Measurements from ENCODE around the gene ZSCAN5A. TPM values are rescaled to one million over a fixed set of nuclear protein-coding genes. Genes with fewer than 3 reads are reported as not detected.

The ZSCAN5A gene
- total RNA-seq, 4 donors from 2014 or later: 4.7 to 7.9 (median 7.1) TPM

DNA sequence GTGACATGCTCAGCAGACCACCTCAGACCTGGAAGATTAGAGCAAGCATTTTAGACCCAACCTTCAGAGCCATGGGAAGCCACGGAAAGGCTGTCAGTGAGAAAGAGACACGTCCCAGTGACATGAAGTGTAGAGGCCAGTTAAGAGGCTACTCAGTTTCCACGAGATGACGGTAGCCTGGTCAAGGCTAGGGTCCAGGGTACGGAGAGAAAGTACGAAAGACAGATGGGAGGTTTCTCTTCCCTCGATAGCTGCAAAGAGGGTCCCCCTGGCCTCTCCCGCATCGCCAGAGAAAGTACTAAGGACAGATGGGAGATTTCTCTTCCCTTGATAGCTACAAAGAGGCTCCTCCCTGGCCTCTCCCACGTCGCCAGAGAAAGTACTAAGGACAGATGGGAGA, 8.6 kb downstream of the ZSCAN5A start:
- H3K36me3 ChIP-seq: peaks cover 17% of the 10 kb centered on the region
- no peak for DNase-seq (ENCODE audit: low spot score in 2 of 2)

DNA sequence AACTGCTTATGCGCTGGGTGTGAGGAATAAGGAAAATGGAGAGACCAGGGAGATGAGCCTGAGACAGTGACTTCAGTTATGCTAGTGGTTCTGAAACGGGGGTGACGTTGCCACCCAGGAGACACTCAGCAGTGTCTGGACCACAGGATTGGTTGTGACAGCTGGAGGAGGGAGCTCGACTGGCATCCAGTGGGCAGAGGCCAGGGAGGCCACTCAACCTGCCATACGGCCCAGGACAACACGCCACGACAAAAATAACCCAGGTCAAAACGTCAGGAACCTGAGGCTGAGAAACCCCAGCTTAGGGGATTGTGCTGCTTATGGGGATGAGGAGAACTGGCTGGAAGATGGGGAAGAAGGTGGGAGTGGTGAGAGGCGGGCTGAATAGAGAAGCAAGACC, 10.4 kb downstream of the ZSCAN5A start:
- Histone ChIP-seq H3K4me1 (no peaks in the 10 kb centered on the region), H3K36me3 (peaks cover 17% of the 10 kb centered on the region), H3K27me3 (no peaks in the 10 kb centered on the region), H3K4me3 (no peak overlapping the region), H3K27ac (no peak overlapping the region), H3K9me3 (no peaks in the 10 kb centered on the region)
- DNase-seq (ENCODE audit: low spot score in 2 of 2): no peak
- 88% methylated on average over 9 of the region's 9 CpGs for WGBS
- no peak for TF ChIP-seq POLR2A (IDR thresholded peaks at IDR 0.05)
- TF ChIP-seq, protein P1, sequence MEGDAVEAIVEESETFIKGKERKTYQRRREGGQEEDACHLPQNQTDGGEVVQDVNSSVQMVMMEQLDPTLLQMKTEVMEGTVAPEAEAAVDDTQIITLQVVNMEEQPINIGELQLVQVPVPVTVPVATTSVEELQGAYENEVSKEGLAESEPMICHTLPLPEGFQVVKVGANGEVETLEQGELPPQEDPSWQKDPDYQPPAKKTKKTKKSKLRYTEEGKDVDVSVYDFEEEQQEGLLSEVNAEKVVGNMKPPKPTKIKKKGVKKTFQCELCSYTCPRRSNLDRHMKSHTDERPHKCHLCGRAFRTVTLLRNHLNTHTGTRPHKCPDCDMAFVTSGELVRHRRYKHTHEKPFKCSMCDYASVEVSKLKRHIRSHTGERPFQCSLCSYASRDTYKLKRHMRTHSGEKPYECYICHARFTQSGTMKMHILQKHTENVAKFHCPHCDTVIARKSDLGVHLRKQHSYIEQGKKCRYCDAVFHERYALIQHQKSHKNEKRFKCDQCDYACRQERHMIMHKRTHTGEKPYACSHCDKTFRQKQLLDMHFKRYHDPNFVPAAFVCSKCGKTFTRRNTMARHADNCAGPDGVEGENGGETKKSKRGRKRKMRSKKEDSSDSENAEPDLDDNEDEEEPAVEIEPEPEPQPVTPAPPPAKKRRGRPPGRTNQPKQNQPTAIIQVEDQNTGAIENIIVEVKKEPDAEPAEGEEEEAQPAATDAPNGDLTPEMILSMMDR (IDR thresholded peaks at IDR 0.05): no peak
- TF ChIP-seq POLR2AphosphoS5 (IDR thresholded peaks at IDR 0.05): no peak
- TF ChIP-seq EP300 (IDR thresholded peaks at IDR 0.05): no peak

More for the DNA sequence above, 8.6 kb downstream of the ZSCAN5A start:
- H3K4me1 ChIP-seq: peaks cover 3% of the 10 kb centered on the region
- WGBS: 86% methylated on average over 11 of the region's 11 CpGs
- H3K27ac ChIP-seq: no peak overlapping the region
- H3K27me3 ChIP-seq: no peaks in the 10 kb centered on the region
- no peak overlapping the region for H3K4me3 ChIP-seq
- no peak for TF ChIP-seq POLR2AphosphoS5 (IDR thresholded peaks at IDR 0.05)
- no peak for TF ChIP-seq EP300 (IDR thresholded peaks at IDR 0.05)
- no peak for TF ChIP-seq POLR2A (IDR thresholded peaks at IDR 0.05)
- TF ChIP-seq, protein P1 (IDR thresholded peaks at IDR 0.05): no peak
- no peaks in the 10 kb centered on the region for H3K9me3 ChIP-seq

DNA sequence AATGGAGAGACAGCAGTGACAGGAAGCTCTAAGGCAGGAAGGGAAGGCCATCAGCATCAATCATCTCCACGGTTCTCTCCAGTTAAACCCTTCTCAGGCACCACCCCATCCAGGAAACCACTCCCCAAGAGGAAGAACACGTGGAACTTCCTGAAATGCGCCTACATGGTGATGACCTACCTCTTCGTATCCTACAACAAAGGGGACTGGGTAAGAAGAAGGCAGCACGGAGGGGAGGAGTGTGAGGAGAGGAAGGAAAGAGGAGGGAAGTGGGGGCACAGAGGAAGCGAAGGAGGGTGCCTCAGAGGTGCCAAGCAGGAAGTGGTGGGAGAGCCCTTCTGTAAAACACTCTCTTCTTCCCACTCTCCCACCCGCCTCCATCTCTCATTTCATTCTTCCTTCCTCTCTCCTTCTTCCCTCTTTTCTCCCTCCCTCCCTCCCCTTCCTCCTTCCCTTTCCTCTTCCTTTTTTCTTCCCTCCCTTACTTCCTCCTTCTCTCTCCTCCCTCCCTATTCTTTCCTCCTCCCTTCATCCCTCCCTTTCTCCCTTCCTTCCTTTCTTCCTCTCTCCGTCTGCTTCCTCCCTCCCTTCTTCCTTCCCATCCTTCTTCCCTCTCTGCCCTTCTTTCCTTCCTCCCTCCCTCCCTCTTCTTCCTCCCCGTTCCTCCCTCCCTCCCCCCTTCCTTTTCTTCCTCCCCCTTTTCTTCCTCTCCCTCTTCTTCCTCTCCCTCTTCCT, 12.6 kb downstream of the ZSCAN5A start:
- no peak overlapping the region for H3K4me3 ChIP-seq
- H3K36me3 ChIP-seq: peaks cover 17% of the 10 kb centered on the region
- DNase-seq (ENCODE audit: low spot score in 2 of 2): no peak
- H3K27me3 ChIP-seq: no peaks in the 10 kb centered on the region
- no peaks in the 10 kb centered on the region for H3K4me1 ChIP-seq
- H3K9me3 ChIP-seq: no peaks in the 10 kb centered on the region
- no peak for TF ChIP-seq POLR2AphosphoS5 (IDR thresholded peaks at IDR 0.05)
- no peak for TF ChIP-seq EP300 (IDR thresholded peaks at IDR 0.05)
- TF ChIP-seq, protein P1 (IDR thresholded peaks at IDR 0.05): no peak
- H3K27ac ChIP-seq: no peak overlapping the region
- WGBS: 61% methylated on average over 9 of the region's 9 CpGs

DNA sequence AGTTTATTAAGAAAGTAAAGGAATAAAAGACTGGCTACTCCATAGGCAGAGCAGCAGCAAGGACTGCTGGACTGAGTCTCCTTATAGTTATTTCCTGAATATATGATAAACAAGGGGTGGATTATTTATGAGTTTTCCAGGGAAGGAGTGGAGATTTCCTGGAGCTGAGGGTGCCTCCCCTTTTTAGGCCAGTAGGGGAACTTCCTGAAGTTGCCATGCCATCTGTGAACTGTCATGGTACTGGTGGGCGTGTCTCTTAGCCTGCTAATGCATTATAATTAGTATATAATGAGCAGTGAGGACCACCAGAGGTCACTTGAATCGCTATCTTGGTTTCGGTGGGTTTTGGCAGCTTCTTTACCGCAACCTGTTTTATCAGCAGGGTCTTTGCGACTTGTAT, 13.5 kb downstream of the ZSCAN5A start:
- DNase-seq (ENCODE audit: low spot score in 2 of 2): no peak
- Histone ChIP-seq H3K4me1 (peaks cover 2% of the 10 kb centered on the region), H3K27ac (no peak overlapping the region), H3K4me3 (no peak overlapping the region), H3K27me3 (no peaks in the 10 kb centered on the region), H3K9me3 (no peaks in the 10 kb centered on the region), H3K36me3 (peaks cover 17% of the 10 kb centered on the region)
- TF ChIP-seq POLR2A (IDR thresholded peaks at IDR 0.05) (no peak), EP300 (IDR thresholded peaks at IDR 0.05) (no peak), POLR2AphosphoS5 (IDR thresholded peaks at IDR 0.05) (no peak)
- TF ChIP-seq, protein P1 (IDR thresholded peaks at IDR 0.05): no peak
- 89% methylated on average over 5 of the region's 5 CpGs for WGBS

DNA sequence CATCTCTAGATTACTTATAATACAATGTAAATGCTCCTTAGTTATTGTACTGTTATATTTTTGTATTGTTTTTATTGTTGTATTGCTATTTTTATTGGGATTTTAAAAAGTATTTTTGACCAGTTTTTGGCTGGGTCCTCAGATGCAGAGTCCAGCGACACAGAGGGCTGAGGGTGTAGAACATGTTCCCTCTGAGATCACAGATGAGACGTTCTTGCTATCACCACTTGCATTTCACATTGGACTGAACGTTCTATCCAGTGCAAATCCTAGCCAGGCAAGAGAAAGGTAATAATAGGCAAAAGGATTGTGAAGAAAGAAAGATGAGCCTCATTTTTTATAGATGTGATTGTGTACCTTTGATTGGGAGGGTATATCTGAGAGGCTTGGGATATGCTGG, 15.0 kb downstream of the ZSCAN5A start:
- WGBS: 80% methylated on average over 3 of the region's 3 CpGs
- TF ChIP-seq EP300 (IDR thresholded peaks at IDR 0.05) (no peak), POLR2A (IDR thresholded peaks at IDR 0.05) (no peak), POLR2AphosphoS5 (IDR thresholded peaks at IDR 0.05) (no peak)
- TF ChIP-seq, protein P1 (IDR thresholded peaks at IDR 0.05): no peak
- peaks cover 15% of the 10 kb centered on the region for H3K4me1 ChIP-seq
- no peak overlapping the region for H3K27ac ChIP-seq
- no peaks in the 10 kb centered on the region for H3K9me3 ChIP-seq
- no peak for DNase-seq (ENCODE audit: low spot score in 2 of 2)
- H3K4me3 ChIP-seq: no peak overlapping the region
- no peaks in the 10 kb centered on the region for H3K27me3 ChIP-seq
- H3K36me3 ChIP-seq: peaks cover 6% of the 10 kb centered on the region
